HK-2 (cell line): Measurements from ENCODE around the gene ERBB4.
"Not testable (repeated sequence)": the region's sequence is repeated elsewhere in the genome, so short reads cannot be mapped to it uniquely, and the experiment has no call there.

Source experiments
- DNase-seq: peaks from one replicate; pipeline ENCODE4 v3.0.0-alpha.2; 2018; ENCODE audit not compliant: unreplicated experiment

The ERBB4 gene

DNA sequence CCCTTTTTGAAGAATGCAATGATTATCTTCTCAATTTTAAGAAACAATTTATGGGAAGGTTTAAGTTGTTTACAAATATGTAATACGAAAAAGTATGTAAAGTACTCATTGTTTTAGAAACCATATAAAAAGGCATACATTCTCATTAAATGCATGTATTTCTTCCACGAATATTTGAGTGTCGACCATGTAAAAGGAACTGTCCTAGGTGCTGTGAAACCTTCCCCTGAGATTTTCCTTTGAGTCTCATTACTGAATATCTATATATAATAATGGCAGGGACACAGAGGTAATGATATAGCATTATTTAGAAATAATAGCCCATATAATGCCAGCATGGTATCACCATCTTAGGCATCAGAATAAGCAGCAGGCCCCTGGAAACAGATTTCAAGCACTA is 239.3 kb downstream of the ERBB4 start:
- DNase-seq: no peak

DNA sequence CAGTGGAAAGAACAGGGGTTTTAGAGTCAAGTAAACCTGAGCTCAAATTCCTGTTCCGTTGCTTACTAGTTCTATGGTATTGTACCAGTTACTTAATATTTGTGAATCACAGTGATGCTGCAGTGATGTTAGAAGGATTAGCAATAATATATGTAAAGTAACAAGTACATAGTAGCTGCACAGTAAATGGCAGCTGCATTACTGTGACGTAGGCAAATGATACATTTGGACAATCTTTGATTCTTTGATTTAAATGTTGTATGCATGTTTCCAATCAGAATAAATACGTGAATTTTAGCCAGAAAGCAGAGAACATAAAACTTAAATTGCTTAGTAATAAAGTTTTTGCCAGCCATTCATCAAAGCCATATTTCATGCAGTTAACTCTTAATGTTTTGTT is 243.0 kb downstream of the ERBB4 start:
- no peak for DNase-seq

DNA sequence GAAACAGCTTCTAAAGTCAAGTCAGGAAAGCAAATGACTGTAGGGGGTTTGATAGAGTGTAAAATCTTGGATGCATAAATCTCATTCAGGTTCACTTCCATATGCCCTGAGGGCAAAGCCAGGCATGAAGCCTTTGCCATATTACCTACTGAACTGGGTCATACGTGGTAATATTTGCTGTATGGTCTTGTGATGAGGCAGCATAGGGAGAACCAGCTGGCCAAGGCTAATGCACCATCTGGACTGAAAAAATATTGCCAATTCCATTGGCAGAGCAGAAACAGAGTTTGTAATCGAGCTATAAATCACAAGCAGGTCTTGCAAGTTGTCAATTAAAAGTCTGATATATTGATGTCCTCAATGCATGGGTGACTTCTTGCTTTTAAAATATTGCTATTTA is 243.8 kb downstream of the ERBB4 start:
- DNase-seq: no peak

DNA sequence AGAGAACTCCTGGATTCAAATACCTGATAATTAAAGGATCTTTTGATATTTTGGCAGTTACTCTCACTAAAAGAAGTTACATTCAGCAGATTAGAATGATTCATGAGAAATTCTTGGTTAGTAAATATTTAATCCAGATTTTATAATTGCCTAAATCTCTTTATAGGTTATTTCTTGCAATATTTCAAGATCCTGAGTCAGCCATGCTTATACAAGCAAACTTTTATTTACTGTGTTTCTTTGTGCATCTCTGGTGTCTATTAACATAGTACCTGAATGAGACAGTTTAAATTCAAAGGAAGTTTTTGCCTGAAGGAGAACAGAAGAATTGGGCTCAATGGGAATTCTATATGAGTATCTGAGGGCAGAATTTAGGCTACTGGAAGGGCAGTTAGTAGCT is 249.3 kb downstream of the ERBB4 start:
- DNase-seq: no peak

DNA sequence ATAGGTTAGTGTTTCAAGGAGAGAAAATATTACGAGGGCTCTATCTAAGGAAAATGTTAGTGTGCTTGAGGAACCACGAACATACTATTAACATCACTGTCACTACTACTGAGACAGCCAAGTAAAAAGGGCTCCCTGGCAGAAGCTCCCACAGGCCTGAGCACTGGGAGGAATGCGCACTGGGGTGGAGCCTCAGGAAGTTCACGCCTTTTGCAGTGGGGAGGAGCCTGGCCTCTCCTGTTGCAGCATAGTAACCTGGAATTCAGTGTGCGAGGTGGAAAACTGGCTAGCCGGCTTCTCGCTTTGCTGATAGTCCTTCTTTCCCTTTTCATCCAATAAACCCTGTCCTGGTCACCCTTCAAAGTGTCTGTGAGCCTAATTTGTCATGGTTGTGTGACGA is 250.3 kb downstream of the ERBB4 start:
- DNase-seq: no peak

DNA sequence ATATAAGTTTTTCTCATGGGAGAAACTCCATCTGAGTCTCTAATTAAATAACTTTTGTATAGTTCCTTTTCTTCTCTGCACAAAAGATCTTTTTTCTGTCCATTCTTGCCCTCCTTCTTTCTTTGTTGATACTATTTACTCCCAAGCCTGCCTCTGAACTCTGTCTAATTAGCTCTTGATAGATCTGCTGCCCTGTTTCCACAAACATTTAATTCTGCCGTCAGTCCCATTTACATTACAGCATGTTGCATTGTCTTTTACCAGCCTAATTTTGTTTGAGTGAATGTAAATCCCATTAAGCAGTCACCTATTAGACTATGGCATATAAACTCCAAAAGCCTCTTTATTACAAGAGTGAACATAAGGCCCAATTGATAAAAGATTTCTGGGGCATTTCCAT is 254.4 kb downstream of the ERBB4 start:
- no peak for DNase-seq

DNA sequence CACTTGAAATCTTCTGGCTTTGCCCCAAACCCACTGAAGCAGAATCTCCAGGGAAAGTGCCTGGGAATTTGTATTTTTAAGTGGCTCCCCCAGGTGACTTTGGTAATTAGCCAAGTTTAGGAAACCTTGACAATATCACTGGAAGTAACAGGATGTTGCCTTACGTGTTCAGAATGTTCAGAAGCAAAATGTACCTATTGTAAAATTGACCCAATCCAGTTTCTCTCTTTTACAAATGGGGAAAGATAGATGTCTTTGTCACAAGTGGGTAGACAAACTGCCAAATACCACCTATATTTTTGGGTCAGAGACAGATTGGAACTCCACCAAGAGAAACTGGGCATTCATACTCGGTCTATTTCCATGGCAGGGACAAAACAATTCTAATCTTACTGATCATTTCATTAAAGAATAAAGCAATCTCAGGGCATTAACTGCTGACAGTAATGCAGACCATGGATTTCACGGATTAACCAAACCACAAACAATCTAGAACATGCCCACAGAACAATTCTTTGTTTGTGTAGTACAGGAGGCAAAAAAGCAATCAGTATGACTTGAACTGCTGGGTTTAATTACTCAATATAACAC is 255.8 kb downstream of the ERBB4 start:
- DNase-seq: no peak

DNA sequence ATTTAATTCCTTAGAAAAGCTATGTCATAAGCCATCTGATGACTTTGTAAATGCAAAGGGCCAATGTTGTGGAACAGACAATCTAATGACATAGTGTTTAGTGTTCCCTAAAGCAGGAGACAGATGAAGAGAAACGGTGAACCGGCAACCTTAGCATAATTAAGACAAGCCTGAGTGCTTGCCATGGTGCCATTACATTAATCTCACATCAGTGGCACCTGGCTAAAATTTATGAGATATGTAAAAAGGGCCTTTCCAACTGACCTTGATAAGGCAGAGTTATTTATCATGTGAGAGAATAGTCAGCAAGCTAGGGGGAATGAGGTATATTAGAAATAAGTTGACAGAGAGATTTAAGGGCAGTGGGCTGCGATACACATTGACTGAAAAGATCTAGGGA is 261.8 kb downstream of the ERBB4 start:
- no peak for DNase-seq

DNA sequence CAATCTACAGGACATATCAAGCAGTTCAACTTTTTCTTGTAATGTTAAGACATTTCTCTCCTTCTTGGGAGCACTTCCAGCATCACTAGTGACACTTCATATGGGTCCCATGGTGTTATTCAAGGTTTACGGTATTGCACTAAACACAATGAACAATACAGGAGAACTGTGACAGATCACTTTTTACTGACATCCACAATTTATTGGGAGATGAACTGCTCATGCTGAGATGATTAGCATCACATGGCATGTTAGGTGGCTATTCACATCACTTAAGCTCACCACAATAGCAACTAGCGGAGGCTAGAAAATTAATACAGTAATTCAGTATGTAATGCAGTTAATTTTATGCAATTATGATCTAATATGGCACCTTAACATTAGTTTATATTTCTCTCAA is 264.4 kb downstream of the ERBB4 start:
- DNase-seq: no peak

DNA sequence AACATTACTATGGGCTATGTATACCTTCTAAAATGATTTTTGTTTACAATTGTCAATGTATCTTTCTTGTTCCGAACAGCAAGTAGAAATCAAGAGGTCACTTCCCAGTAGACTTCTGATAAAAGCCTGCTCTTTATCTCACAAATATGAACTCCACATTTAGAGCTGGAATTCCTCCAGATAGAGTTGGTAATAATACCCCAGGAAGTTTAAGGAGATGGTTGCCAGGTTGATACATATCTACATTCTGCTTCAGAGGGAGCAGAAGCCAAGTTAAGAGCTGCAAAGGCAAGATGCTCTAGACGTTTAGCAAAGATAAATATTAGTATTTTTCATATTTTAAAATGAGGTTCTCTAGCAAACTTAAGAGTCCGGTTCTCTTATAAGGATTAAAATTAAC is 267.0 kb downstream of the ERBB4 start:
- no peak for DNase-seq

DNA sequence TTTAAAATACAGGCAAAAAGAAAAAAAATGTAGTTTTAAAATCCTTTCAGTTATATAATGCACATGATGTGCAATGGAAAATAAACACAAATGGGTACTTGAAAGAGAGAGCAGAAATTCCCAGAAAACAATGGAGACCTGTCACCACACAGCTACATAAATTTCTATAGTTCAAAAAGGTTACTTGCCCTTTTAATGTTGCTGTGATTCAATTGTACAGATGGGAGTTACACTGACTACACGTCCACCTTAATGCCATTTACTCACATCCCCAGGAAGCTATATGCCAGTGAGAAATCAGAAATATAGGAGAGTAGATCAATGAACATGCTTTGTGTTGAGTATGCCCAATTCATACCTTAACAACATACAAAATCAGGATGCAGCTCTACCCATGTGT is 269.6 kb downstream of the ERBB4 start:
- DNase-seq: no peak

DNA sequence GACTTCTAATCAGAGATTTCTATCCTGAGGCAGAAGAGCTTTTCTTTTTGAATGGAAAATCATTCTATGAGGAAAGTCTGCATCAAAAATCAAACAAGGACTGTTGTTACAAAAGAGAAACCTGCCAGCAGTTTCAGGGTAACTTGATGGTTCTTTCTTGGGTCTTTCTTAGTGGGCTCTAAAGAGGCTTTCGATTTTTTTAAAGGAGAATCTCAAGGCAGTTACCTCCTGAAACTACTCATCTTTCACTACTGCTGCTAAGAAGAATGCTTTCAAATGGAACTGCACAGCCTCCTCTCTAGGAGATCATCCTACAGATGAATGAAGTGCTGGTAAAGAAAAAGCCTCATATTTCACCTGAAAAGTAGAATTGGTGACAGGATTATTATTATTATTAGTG is 272.3 kb downstream of the ERBB4 start:
- DNase-seq: no peak

DNA sequence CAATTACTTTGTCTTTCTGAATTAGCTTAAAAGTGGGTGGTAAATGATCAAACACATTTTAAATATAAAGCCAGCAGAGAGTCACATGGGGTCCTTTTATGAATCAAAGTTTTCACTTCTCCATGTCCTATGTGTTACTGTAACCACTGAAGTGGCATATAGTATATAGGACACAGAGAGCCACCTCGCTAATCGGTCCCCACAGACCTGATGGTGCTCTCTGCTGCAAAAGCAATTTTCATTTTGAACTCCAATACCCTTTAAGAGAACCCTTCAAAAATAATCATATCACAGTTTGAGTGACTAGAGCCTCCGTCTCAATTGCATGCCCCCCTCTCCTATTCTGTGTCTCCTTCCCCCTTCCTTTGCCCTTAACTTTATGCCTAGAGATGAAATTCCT is 272.8 kb downstream of the ERBB4 start:
- no peak for DNase-seq

DNA sequence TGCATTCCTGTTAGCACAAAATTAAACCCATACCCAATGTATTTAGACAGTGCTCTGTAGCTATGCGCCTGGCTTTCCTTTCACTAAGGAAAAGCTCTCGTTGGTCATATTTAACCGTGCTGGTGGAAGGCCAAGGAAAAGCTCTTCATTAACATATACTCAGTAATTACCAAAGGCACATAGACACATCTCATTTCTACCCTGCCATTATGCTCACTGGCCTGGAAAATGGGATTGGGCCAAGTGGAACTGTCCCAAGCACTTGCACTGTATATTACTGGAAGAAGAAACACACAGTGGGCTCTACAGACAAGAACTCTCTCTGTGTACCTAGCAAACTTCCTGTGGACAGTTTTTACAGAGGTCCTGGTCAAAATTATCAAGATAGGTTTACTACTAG is 274.4 kb downstream of the ERBB4 start:
- no peak for DNase-seq

DNA sequence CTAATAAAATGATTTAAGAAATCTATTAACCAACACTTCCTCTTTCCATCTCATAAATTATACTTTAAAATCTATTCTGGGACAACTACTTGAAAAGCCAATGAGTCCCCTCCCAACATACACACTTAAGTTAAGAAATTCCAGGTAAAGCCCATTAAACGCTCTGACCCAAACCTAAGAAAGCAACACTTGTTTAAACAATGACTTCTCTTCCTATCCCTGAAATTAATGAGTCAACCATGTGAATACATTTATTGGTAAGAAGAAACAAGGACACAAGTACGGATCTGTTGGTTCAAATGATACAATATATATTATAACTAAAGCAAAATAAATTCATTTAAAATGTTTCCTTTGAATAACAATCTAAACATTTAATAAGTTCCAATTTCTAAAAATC is 279.4 kb downstream of the ERBB4 start:
- DNase-seq: no peak

DNA sequence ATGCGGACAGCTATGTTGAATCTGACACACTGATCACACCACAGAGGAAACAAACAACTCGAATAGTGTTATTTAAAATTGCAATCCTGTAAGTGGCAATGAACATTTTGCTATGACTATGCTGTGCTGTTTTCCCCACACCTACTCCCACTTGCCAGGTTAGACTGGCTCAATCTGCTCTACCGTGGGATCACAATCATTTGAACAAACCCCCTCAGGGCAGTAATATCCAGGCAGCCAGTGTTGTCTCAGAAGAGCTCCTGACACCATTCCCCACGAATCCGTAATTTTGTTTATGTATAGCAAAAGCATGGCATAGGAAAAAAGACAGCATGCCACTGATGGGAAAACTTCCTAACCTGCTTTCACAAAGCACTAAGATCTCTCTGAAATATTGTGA is 284.3 kb downstream of the ERBB4 start:
- no peak for DNase-seq

DNA sequence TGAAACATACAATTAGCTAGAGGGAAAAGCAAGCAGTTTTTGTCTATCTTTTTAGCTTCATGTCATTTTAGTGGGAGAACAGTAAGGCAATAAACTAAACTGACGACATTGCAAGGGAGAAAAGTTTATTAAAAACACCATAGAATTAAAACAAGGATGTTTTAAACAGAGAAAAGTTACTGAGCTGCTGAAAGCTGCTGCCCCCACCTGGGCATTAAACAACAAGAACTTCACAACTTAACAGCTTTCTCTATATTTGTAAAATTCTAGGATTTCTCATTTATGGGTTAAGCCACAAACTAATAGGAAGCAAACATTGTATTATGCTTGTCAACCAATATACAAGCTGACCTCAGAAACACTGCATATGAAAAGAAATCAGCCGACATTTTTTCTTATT is 289.2 kb downstream of the ERBB4 start:
- no peak for DNase-seq

DNA sequence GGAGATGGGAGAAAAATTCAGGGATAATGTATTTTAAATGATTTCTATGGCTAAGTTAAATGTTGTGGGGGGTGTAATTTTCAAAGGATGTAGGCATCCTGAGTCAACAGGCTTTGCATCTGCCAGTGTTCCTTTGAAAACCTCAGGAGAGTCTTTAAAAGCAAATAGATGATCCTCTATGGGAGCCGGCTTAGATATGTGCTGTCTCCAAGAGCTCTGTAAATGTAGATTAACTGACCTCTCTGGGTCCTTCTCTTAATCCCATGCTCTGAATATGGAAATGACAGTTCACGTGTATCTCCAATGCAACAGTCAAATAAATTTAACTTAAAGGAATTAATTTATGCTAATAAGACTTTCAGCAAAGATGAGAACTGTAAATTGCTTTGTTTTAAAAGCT is 292.7 kb downstream of the ERBB4 start:
- no peak for DNase-seq

DNA sequence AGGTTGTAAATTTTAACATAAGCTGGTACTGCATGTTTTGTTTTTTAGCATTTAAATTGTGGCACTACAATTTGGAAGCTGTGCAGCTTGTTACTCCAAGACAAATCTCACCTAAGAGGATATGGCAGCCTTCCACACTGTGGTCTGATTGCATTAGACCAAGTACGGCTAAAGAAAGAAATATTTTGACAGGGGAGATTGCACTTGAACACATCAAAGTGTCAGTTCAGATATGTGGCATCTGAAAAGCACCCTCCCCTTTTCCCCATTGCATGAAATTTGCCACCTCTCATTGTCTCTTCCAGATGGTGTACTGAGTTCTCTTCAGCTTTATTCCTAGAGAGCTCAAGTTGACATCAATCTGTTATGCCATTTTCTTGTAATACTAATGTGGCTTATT is 295.9 kb downstream of the ERBB4 start:
- no peak for DNase-seq

DNA sequence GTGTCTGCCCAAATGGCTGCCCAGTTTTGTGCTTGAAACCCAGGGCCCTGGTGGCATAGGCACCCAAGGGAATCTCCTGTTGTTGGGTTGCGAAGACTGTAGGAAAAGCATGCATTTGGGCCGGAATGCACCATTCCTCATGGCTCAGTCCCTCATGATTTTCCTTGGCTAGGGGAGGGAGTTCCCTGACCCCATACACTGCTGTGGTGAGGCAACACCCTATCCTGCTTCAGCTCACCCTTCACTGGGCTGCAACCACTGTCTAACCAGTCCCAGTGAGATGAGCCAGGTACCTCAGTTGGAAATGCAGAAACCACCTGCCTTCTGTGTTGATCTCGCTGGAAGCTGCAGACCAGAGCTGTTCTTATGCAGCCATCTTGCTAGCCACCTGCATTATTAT is 300.4 kb downstream of the ERBB4 start:
- not testable (repeated sequence) for DNase-seq

DNA sequence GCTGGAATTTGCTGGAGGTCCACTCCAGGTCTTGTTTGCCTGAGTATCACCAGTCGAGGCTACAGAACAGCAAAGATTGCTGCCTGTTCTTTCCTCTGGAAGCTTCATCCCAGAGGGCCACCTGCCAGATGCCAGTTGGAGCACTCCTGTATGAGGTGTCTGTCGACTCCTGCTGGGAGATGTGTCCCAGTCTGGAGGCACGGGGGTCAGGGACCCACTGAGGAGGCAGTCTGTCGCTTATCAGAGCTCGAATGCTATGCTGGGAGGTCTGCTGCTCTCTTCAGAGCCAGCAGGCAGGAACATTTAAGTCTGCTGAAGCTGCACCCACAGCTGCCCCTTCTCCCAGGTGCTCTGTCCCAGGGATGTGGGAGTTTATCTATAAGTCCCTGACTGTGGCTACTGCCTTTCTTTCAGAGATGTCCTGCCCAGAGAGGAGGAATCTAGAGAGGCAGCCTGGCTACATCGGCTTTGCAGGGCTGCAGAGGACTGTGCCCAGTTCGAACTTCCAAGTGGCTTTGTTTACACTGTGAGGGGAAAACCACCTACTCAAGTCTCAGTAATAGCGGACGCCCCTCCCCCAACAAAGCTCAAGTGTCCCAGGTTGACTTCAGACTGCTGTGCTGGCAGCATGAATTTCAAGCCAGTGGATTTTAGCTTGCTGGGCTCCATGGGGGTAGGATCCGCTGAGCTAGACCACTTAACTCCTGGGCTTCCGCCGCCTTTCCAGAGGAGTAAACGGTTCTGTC is 301.1 kb downstream of the ERBB4 start:
- no peak for DNase-seq

DNA sequence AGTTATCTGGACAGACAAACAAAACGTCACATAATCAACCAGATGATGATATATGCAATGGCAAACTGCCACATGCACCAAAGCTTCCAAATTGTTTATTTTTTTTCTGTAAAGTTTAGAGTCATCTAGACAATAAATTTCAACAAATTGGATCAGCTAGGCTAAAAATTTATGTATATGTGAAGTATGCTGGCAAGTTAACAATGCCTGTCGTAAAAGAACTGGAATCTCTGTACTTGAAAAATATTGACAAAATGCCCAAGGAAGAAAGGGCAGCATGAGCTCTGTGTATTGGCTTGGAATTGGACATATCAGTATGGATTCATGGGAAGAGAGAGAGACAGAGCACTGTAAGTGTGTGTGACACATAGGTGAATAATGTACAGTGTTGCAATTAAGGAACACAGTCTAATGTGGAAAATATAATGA is 309.8 kb downstream of the ERBB4 start:
- no peak for DNase-seq

DNA sequence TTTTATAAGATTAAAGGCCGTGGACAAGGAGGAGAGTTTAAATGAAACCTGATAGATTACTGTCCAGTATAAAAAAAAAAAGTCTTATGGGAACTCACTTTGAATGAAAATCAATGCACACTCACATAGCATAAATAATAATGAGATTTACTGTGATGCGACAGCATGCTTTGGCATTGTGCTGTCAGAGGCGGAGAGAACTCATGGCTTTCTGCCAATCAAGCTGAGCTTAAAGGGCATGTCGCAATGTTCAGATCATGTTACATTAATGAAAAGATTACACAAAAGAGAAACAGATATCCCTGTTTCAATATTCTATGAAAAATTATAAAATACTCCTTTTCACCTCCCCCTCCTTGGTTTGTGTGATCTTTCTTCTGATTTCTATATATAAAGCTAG is 310.8 kb downstream of the ERBB4 start:
- no peak for DNase-seq

DNA sequence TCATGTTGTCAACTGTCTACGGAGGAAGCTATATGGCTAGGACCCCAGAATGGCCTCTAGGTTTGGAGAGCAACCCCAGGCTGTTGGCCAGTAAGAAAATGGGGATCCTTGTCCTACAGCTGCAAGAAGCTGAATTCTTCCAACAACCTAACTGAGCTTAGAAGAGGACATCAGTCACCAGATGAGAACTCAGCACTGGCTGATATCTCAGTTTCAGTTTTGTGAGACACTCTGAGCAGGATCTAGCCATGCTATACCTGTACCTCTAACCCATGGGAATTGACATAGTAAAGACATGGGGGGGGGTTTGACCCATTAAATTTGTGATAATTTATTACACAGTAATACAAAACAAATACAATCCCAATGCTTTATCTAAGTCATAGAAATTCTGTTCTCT is 312.5 kb downstream of the ERBB4 start:
- no peak for DNase-seq
